Astrocyte (in vitro differentiated cells and primary cell): ENCODE measurements around the gene ADAM23. TPM values are rescaled to one million over a fixed set of nuclear protein-coding genes. Genes with fewer than 3 reads are reported as not detected.

Experiments
- DNase-seq: peaks from one replicate; pipeline ENCODE4 v3.0.0-alpha.2; 2010; ENCODE audit warnings: low read depth
- FAIRE-seq: peaks from 2 replicates; lab custom pipeline; 2011; peaks lifted over from hg19 to GRCh38; lab: Jason Lieb, UNC
- H2AFZ ChIP-seq: 2 replicates; pipeline ENCODE4 v1.6.0; 2012; ENCODE audit warnings: low read depth, low read length, inconsistent platforms
- H3K27ac ChIP-seq: 2 replicates; pipeline ENCODE4 v1.5.1; 2011; ENCODE audit warnings: low read depth, low read length, inconsistent platforms
- H3K27me3 ChIP-seq: 2 replicates; pipeline ENCODE4 v1.6.0; 2011; ENCODE audit warnings: low read length, inconsistent platforms; ENCODE audit not compliant: insufficient read depth
- H3K36me3 ChIP-seq: 2 replicates; pipeline ENCODE4 v1.5.1; 2011; ENCODE audit warnings: low read length, inconsistent platforms; ENCODE audit not compliant: insufficient read depth
- H3K4me1 ChIP-seq: 2 replicates; pipeline ENCODE4 v1.5.1; 2011; ENCODE audit warnings: low read length, inconsistent platforms; ENCODE audit not compliant: insufficient read depth
- H3K4me2 ChIP-seq: 2 replicates; pipeline ENCODE4 v1.6.0; 2012; ENCODE audit warnings: low read length, inconsistent platforms
- H3K4me3 ChIP-seq: 2 replicates; pipeline ENCODE4 v1.5.1; 2011; ENCODE audit warnings: low read depth, mild to moderate bottlenecking, low read length, inconsistent platforms; ENCODE audit not compliant: insufficient read depth
- H3K79me2 ChIP-seq: 2 replicates; pipeline ENCODE4 v1.6.0; 2012; ENCODE audit warnings: mild to moderate bottlenecking, low read length, inconsistent platforms; ENCODE audit not compliant: insufficient read depth
- H3K9ac ChIP-seq: 2 replicates; pipeline ENCODE4 v1.6.0; 2012; ENCODE audit warnings: mild to moderate bottlenecking, low read length, inconsistent platforms
- H3K9me3 ChIP-seq: 2 replicates; pipeline ENCODE4 v1.5.1; 2012; ENCODE audit warnings: low read depth, mild to moderate bottlenecking, low read length, inconsistent platforms; ENCODE audit not compliant: insufficient read depth
- H4K20me1 ChIP-seq: 2 replicates; pipeline ENCODE4 v1.6.0; 2012; ENCODE audit warnings: low read length, inconsistent platforms; ENCODE audit not compliant: insufficient read depth
- H3K27ac Mint-ChIP-seq: one replicate; pipeline ENCODE4 v1.8.0; 2021; ENCODE audit warnings: mild to moderate bottlenecking, mixed read lengths; ENCODE audit not compliant: unreplicated experiment
- H3K27me3 Mint-ChIP-seq: one replicate; pipeline ENCODE4 v1.8.0; 2021; ENCODE audit warnings: low read depth, mixed read lengths; ENCODE audit not compliant: unreplicated experiment
- H3K36me3 Mint-ChIP-seq: one replicate; pipeline ENCODE4 v1.8.0; 2021; ENCODE audit warnings: low read depth, mixed read lengths; ENCODE audit not compliant: unreplicated experiment
- H3K4me1 Mint-ChIP-seq: one replicate; pipeline ENCODE4 v1.8.0; 2021; ENCODE audit warnings: low read depth, mixed read lengths; ENCODE audit not compliant: unreplicated experiment
- H3K4me3 Mint-ChIP-seq: one replicate; pipeline ENCODE4 v1.8.0; 2021; ENCODE audit warnings: mild to moderate bottlenecking, moderate library complexity, mixed read lengths; ENCODE audit not compliant: unreplicated experiment
- H3K9me3 Mint-ChIP-seq: one replicate; pipeline ENCODE4 v1.8.0; 2021; ENCODE audit warnings: mild to moderate bottlenecking, mixed read lengths; ENCODE audit not compliant: unreplicated experiment
- CTCF ChIP-seq: IDR thresholded peaks from 2 replicates; pipeline ENCODE4 v1.5.1; 2011; ENCODE audit warnings: low read depth, mild to moderate bottlenecking, inconsistent platforms, low read length, moderate library complexity; ENCODE audit not compliant: insufficient read depth
- EZH2 ChIP-seq: IDR thresholded peaks from 2 replicates; pipeline ENCODE4 v1.6.1; 2012; ENCODE audit warnings: mild to moderate bottlenecking, low read length, inconsistent platforms; ENCODE audit not compliant: insufficient read depth
- total RNA-seq: library from RNA; stranded (reverse); gene quantifications from 2 replicates; pipeline ENCODE4 v1.2.1, GENCODE V29; 2021

Gene ADAM23
- total RNA-seq, 1 donor from 2014 or later, result 13.9 TPM

DNA sequence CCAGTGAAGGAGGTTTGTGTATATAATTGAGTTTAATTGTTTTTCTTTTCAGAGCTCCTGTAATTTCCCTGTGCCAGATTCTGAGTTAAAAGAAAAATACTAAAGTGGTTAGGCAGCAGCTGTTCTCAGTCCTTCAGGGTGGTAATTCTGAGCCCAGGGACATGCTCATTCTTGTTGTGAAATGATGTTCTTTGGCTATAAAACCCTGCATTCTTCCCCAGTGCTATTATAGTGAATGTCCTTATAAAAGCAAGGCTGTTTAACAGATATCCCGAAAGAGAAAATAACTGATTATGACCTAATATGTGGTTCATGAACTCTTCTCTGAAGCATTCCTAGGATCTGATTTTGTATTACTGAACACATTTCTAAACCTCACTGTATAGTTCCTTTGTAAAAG is 34.0 kb downstream of the ADAM23 start:
- Histone ChIP-seq H3K4me3 (no peak overlapping the region), H3K27ac (no peak overlapping the region), H4K20me1 (peaks cover 3% of the 10 kb centered on the region), H3K79me2 (no peaks in the 10 kb centered on the region), H3K9me3 (no peaks in the 10 kb centered on the region), H3K4me2 (no peak overlapping the region), H3K9ac (no peak overlapping the region), H3K36me3 (no peaks in the 10 kb centered on the region), H3K27me3 (no peaks in the 10 kb centered on the region), H3K4me1 (no peaks in the 10 kb centered on the region), H2AFZ (no peak overlapping the region)
- FAIRE-seq (no peak), DNase-seq (peak; percentile 32)
- Mint-ChIP-seq H3K27ac (no peak overlapping the region), H3K4me3 (no peak overlapping the region), H3K9me3 (no peaks in the 10 kb centered on the region), H3K4me1 (peaks cover 8% of the 10 kb centered on the region), H3K27me3 (no peaks in the 10 kb centered on the region), H3K36me3 (peaks cover 2% of the 10 kb centered on the region)
- TF ChIP-seq CTCF, result no peak
- TF ChIP-seq EZH2, result no peak

- Histone ChIP-seq H3K27ac (no peak overlapping the region), H2AFZ (no peak overlapping the region), H3K27me3 (no peaks in the 10 kb centered on the region), H3K79me2 (no peaks in the 10 kb centered on the region), H3K4me2 (no peak overlapping the region), H4K20me1 (peaks cover 3% of the 10 kb centered on the region), H3K4me3 (no peak overlapping the region), H3K36me3 (no peaks in the 10 kb centered on the region), H3K9me3 (no peaks in the 10 kb centered on the region), H3K4me1 (no peaks in the 10 kb centered on the region), H3K9ac (no peak overlapping the region)
- peaks cover 2% of the 10 kb centered on the region for H3K36me3 Mint-ChIP-seq
- no peak for TF ChIP-seq EZH2
- no peak for TF ChIP-seq CTCF
- DNase-seq (no peak), FAIRE-seq (no peak)
- peaks cover 8% of the 10 kb centered on the region for H3K4me1 Mint-ChIP-seq
- no peak overlapping the region for H3K27ac Mint-ChIP-seq
- H3K27me3 Mint-ChIP-seq, result no peaks in the 10 kb centered on the region
- H3K4me3 Mint-ChIP-seq, result no peak overlapping the region
- no peaks in the 10 kb centered on the region for H3K9me3 Mint-ChIP-seq
Measured at GRCh38 chr2:206478340-206478739, 35.0 kb downstream of the ADAM23 start.

- DNase-seq, result peak; percentile 23
Measured at GRCh38 chr2:206480161-206480560, 36.8 kb downstream of the ADAM23 start.

More at GRCh38 chr2:206480161-206480560, 36.8 kb downstream of the ADAM23 start:
- Histone ChIP-seq H3K4me1 (no peaks in the 10 kb centered on the region), H3K9me3 (no peaks in the 10 kb centered on the region), H2AFZ (no peak overlapping the region), H3K9ac (no peak overlapping the region), H3K4me3 (no peak overlapping the region), H3K36me3 (no peaks in the 10 kb centered on the region), H3K4me2 (no peak overlapping the region), H3K27ac (no peak overlapping the region), H4K20me1 (peaks cover 3% of the 10 kb centered on the region), H3K79me2 (no peaks in the 10 kb centered on the region), H3K27me3 (no peaks in the 10 kb centered on the region)
- FAIRE-seq, result no peak
- no peak overlapping the region for H3K4me3 Mint-ChIP-seq
- H3K4me1 Mint-ChIP-seq, result peaks cover 8% of the 10 kb centered on the region
- H3K36me3 Mint-ChIP-seq, result peaks cover 10% of the 10 kb centered on the region
- no peaks in the 10 kb centered on the region for H3K27me3 Mint-ChIP-seq
- no peak overlapping the region for H3K27ac Mint-ChIP-seq
- TF ChIP-seq CTCF (no peak), EZH2 (no peak)
- H3K9me3 Mint-ChIP-seq, result peaks cover 2% of the 10 kb centered on the region
